Measurements from ENCODE around the gene ADAMTS19.

The ADAMTS19 gene

DNA sequence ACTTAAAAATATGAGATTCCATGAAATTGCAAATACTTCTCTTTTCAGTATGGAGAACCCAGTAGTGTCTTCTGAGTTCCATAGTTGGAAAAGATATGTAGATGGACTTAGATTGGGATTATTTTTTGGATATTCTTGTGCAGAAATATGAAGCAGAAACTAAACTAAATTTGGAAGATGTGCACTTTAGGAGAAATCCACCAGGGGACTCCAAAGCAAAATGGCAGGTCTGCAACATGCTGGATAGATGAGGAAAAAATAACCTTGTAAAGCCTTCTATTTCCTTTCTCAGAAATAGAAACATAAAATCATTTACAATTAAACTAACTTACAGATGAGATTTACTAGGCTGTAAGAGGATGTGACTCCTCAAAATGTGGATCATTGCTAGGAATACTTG, 238.6 kb downstream of the ADAMTS19 start:
- DNase-seq = no peak

DNA sequence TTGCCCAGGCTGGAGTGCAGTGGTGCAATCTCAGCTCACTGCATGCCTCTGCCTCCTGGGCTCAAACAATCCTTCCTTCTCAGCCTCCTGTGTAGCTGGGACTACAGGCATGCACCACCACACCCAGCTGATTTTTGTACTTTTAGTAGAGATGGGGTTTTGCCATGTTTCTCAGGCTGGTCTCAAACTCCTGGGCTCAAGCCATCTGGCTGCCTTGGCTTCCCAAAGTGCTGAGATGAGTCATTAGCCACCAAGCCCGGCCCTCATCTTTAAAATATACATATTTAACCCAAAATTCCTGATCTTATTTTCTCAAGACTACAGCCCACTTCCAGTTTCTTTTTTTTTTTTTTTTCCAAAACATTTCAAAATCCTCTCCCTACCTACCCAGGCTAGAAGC, 256.1 kb downstream of the ADAMTS19 start:
- DNase-seq = no peak

- DNase-seq = no peak
Observed at GRCh38 chr5:129716651-129717050, 256.6 kb downstream of the ADAMTS19 start.

GRCh38 chr5:129717751-129718310, 257.7 kb downstream of the ADAMTS19 start:
- DNase-seq = no peak

GRCh38 chr5:129718471-129719090, 258.5 kb downstream of the ADAMTS19 start:
- DNase-seq = no peak

GRCh38 chr5:129724222-129724621, 264.1 kb downstream of the ADAMTS19 start:
- DNase-seq = no peak

- no peak for DNase-seq
Observed at GRCh38 chr5:129724647-129725046, 264.5 kb downstream of the ADAMTS19 start.

DNA sequence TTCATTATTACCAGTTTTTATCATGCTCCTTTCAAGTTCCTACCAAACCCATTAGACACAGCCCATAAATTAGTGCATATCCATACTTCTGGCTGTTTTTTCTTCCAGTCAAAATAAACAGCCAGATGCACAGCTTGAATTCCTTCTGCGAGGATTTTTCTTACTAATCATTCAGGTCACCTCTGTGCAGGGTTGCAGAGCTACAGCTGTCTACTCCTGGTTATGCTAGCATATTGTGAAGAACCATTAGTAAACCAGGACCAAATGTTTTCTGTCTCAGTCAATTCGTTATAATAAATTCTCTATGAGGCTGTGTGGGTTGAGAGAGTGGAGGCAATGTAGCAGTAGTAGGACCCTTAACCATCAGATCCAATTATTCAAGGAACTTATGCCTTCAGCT, 279.7 kb downstream of the ADAMTS19 start:
- no peak for DNase-seq

DNA sequence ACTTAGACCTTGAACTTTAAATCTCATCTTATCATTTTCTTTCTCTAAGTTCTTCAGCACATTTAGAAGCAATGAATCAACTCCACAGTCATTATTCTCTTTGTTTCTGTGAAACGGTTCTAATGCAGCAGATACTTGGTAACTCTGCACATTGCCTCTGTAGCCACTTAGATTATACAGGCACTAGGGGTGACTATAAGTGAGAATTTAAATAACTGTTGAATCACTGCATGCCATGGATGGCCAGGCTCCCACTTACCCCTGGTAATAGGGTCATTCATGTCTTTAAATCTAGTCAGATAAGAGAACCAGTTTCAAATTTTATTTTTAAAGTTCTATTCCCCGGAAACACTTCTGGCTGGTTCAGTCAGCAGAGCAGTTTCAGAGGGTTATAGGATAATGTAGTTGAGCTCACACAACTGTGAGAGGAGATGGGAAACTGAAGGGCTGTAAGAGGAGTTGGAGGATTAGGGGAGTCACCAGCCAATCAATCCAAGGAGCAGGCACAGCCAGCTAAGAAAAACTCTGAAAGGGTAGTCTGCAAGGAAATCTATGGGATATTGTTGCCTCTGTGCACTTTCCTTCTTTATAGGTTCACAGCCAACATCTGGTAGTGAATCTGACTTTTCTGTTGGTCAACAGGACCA, 283.6 kb downstream of the ADAMTS19 start:
- no peak for DNase-seq

- no peak for DNase-seq
Observed at GRCh38 chr5:129745997-129746396, 285.9 kb downstream of the ADAMTS19 start.

DNA sequence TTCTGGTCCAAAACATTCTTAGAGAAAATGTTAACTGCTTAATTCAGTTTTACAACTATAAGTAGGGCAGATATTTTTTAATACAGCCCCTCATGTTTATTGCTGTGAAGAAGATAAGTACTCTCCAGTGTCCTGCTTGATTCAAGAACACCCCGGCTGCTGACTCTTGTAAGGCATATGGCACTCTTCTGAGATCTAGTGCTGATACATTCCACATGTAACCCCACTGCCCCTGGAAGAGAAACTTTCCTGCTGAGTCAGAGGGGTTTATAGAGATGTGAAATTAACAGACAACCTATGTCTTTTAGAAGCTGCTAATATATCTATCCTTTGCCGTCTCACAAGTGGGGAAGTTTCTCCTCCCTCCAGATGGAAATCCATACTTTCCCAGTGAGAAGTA, 286.8 kb downstream of the ADAMTS19 start:
- no peak for DNase-seq

DNA sequence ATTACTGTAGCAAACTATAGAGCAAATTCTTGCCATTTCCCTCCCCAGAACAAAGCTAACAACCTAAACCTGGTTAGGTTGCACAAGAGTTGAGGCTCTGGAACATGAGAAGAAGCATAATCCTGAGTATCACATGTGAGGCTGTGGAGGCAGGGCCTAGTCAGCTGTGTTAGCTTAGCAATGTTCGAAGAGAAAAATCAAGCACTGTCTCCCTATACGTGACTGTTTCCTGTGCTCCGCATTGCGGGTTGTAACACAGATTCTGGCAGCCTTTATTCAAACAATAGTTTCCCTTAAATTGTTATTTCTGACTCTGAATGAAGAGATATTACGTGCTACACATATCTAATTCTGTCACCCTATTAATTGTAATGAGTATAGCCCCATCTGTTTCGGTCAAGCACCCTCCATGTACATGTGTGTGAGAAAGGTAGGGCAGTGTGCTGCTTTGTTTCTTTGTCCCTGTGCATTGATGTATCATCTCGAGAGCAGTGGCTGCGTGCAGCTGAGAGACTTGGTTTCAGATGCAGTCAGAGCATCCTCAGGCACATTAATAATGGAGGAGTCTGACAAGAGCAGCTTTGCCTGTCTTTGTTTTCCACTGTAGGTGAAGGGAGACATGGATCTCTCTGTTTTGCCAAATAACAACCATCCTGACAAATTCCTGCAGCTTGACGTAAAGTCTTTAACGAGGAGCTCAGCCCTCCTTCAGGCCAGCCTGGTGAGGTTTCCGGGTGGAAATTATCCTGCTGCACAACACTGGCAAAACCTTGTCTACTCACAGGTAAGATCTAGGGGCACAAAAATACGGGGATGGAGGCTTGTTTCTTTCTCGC, 287.7 kb downstream of the ADAMTS19 start, which contains the start of gene MINAR2:
Gene MINAR2 (plus strand): TSS at position 523 of the 836 bp plus-strand sequence. CDS start 97 bp downstream, at position 620.
- no peak for DNase-seq

GRCh38 chr5:129748913-129749880, 289.1 kb downstream of the ADAMTS19 start:
- DNase-seq = no peak

DNA sequence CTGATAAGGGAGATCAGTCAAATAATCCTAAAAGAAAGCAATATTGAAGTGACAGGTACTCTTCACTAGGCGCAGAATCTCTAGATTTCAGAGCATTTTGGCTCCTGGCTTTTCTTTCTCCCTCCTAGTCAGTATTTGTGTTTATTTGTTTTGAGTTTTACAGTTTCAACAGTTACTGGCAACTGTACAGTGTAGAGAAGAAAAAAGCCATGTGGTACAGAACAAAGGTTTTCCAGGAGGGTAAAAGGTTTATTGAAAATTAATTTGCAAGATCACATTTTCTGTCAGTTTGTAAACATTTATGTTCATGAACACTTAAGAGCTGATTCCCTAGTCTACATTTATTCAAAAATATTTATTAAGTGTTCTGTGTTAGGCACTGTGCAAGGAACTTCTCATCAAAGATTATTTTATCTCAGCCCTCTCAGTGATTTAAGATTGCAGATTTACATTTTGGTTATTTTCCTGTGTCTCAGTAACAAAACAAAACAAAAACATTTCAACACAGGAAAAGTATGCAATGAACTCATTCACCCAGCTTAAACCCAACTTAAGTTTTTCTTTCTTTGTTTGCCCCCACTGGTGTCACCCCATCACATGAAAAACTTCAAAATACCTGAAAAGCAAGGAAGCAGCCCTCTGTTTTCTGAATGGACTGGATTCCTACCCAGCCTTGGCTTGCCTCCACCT, 300.7 kb downstream of the ADAMTS19 start:
- no peak for DNase-seq

DNA sequence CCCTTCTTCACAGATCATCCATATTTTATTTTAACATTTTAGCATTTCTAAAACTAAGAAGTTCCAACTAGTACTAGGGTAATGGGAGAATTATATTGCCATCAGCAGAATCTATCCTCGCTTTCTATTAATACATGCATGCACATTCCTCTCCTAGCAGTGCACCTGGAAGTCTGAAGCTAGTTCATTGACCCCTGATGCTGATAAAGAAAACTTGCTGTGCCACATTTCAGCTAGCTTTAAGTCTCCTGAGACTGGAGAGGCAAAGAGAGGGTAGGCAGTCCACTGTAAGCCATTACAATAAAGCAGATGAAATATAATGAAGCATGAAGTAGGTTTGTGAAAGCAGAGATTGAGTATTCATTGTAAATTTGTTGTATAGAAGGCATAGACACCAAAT, 303.6 kb downstream of the ADAMTS19 start:
- no peak for DNase-seq

DNA sequence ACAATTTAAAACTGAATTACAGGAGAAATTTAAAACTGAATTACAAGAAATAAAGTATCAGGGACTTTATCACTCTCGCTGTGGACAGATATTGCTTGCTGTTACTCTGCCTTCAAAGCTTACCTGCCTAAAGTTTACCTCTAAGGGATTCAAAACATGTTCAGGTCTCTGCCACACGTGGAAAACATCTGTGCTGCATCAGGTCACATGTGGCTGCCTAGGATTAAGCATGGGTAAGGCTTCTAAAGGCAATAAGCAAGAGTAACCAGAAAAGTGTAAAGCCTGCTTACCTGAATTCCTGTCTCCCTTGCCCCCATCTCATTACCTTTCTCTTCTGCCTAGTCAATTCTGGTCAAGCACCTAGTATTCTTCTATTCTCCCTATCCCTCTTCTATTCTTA, 306.7 kb downstream of the ADAMTS19 start:
- DNase-seq = no peak

- DNase-seq = peak; percentile 82
Observed at GRCh38 chr5:129767927-129768380, 307.9 kb downstream of the ADAMTS19 start.

DNA sequence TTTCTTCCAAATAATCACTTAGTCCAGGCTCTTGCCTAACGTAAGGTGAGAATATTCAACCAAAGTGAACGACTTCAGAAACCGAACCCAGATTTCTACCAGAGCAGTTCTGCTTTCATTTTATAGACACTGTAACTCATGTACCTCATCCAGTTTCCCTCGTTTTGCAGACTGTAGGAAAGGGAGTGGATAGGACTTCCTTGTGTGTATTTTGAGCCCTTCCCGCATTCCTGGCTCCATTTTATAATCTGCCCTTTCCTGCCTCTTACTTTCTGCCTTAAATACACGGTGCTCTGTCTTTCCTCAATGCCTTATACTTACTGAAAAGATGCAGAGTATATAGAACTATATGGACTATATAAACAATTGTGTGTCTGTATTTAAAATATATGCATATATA, 308.6 kb downstream of the ADAMTS19 start:
- no peak for DNase-seq

DNA sequence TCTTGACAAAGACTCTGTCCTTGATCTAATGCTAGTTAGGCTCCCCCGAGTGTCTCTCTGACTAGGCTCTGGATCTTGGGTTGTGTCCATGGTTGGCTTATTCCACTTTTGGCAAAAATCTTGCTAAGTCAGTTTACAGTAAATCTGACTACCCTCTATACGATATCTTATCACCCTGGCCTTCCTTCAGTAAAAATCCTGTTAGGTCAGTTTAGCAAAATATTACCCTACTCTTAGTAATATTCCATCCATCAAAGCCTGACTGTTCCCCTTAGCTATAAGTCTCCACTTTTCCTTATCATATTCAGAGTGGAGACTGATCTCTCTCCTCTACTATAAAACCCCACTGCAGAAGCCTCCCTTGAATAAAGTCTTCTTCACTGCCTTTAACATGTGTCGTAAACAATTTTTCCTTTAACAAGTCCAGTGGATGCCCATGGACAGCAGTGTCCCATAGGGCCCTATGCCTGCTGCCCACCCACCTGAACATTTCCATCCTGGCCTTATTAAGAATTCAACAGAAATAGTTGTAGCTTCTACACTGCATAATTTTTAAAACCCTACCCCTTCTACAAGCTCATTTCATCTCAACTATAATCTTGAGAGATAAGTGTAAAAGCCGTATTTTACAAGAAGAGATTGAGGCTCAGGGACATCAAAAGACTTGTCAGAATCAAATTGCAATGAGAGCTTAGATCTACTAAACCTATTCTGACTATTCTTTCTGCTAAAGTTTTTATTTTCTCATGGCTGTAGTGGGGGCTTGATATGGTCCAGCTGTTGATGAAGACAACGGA, 310.1 kb downstream of the ADAMTS19 start:
- no peak for DNase-seq

- DNase-seq = peak; percentile 28
Observed at GRCh38 chr5:129771058-129771838, 311.1 kb downstream of the ADAMTS19 start.

Data from inflammatory macrophage treated with lipopolysaccharide for 4 hours (primary cell).